Embryonic facial prominence (tissue), 1 donor: ENCODE measurements around the gene SYCE3.

ENCODE experiments used
- DNase-seq: peaks from one replicate; pipeline ENCODE4 v3.0.0-alpha.2; 2016; ENCODE audit errors: extremely low spot score

The SYCE3 gene

DNA sequence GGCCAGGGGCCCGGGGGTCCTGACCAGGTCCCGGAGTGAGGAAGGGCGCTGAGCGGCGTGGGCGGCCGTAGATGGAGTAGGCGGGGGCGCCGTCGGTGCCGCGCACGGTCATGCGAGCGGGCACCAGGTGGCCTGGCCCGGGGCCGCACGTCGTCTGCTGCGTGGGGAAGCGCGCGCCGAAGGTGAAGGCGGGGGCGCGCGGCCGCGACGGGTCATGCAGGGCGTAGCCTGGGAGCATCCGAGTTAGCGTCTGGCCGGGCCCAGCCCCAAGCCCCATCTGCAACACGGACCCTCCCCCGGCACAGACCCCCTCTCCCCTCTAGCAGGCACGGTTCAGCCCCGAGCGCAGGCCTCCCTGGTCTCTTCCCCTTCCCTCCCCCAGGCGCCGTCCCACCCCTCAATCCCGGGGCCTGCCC is 31.2 kb downstream of the SYCE3 start:
- DNase-seq, result no peak

DNA sequence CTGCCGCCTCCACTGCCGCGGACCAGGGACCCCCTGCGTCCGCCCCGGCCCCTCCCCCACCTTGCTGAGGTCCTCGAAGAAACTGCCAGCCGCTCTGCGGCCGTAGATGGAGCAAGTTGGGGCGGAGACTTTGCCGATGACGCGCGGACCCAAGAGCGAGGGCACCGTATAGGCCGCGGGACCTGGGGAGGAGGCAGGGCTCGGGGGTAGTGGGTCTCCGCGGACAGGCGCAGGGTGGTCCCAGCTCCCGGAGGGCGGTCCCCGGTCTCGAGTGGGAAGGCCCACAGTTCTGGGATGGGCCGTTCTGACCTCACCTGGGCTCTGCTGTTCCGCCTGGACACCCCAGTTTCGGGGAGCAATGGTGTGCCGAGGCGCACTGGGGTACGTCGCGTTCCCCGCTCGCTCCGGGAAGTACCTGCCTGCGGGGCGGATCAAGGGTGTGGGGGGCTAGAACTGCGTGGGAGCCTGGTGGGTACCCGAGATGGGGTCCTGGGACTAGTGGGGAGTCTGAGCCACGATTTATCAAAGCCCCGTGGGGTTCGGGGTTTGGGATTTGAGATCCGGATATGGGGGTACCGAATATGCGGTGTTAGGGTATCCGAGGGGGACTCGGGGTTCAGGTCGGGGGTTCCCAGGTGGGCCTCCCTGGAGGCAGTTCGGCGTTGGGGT is 31.7 kb downstream of the SYCE3 start:
- DNase-seq, result no peak

DNA sequence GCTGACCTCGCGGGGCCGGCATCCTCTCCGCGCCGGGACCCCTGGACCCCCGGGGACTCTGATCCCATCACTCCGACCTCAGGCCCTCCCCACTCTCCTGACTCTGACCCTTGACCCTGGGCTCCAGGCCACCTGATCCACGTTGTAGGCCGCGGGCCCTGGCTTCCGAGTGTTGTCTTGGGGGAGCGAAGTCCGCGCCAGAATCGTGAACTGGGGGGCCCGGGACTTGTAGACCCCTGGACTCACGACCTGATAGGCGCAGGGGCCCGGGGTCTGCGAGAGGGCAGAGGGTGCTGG is 32.2 kb downstream of the SYCE3 start:
- DNase-seq, result no peak

DNA sequence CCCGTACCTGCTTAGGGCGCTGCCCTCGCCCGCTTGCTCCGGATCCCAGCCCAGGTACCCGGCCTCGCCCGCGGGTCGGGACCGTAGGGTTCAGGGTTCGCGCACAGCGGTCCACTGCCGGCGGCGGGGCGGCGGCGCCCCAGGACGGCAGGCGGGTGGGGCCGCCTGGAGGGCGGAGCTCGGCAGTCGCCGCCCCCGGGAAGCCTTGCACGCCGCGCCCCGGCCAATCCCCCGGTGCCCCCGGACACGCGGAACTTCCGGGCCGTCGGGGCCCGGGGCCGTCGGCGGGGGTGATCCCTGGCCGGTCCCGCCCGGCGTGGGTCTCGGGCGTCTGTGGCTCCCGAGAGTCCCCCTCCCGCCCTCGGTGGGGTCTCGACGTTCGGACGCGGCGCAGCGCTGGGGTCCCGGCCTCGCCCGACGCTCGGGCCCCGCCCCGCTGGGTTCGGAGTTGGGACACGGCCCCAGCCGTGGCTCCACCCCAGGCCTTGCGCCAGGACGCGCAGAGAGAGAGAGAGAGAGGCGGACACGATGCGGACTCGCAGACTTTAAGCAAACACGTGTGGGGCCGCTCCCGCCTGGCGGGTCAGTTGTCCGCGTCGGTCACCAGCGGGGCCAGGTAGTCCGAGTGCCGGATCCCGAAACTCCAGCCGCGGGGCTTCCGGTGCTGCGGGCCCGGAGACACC is 32.7 kb downstream of the SYCE3 start, which contains the start of gene TYMP:
Gene TYMP (minus strand): TSS at position 116 of the 683 bp plus-strand sequence. CDS start 303 bp downstream, outside the sequence.
- no peak for DNase-seq

DNA sequence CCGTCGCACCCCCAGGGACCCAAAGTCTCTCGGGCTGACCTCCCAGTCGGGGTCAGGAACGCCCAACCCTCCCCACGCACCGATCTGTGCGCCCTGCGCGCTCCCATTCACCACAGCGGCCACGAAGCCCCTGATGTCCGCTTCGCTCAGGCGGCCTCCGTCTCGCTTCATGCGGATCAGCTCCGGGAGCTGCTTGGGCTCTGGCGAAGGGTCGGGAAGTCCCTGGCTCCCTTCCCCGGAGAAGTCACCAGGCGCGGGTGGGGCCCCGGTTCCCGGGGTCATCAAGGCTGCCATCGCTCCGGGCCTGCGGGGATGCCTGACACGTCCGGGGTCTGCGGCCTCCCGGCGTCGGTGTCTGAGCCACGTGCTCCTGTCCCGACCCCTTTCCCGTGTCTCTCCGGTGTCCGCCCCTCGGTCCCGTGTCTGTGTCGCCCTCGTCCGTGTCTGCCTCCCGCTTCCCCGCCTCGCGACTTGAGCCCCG is 33.3 kb downstream of the SYCE3 start:
- DNase-seq, result no peak

DNA sequence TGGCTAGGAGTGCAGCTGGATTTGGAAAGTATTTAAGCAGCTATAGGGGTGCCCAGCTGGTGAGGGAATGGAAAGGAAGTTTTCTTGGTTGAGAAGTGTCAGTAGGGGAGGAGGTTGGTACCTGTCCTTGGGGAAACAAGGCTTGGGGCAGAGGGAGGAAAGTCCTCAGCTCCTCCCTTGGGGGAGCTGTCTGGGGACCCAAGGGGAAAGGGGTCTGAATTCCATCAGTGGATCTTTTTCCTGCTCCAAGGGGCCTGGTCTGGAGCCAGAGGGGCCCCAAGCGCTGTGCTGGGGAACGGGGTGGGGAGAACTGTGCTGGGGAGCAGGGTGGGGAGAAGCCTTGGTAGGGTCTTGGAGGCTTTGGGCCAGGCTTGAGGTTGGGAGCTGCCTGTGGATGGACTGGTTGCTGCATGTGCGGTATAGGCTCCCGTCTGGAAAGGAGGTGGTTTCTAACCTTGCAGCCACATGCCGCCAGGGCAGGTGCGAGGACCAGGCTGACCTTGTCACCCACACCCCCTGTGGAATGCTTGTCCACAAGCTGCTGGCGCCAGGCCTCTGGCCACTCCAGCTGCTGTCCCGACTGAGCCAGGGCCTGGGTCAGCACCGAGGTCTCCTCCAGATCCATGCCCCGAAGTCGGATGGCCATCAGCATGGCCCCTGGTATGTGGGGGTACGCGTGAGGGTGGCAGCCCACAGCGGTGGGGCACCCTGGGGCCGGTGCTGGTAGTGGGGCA is 33.9 kb downstream of the SYCE3 start:
- no peak for DNase-seq

DNA sequence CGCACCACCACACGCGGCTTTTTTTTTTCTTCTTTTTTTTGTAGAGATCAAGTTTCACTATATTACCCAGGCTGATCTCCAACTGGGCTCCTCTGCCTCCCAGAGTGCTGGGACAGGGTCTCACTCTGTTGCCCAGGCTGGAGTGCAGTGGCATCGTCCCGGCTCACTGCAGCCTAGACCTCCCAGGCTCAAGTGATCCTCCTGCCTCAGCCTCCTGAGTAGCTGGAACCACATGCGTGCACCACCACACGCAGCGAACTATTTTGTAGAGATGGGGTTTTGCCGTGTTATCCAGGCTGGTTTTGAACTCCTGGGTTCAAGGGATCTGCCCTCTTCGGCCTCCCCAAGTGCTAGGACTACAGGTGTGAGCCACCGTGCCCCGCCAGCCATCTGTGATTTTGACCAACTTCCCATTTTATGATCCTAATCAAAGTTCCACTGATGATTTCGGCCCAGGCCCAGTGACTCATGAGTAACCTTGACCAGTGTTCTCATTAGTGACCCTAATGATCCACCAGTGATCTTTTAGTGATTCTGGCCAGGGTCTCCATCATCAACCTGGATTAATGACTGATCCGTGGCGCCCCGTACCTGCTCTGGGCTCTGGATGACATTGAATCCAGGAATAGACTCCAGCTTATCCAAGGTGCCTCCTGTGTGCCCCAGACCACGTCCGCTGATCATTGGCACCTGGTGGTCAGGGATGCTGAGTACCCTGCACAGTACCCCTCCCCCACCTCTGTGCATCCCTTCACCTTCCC is 34.6 kb downstream of the SYCE3 start:
- DNase-seq, result no peak

DNA sequence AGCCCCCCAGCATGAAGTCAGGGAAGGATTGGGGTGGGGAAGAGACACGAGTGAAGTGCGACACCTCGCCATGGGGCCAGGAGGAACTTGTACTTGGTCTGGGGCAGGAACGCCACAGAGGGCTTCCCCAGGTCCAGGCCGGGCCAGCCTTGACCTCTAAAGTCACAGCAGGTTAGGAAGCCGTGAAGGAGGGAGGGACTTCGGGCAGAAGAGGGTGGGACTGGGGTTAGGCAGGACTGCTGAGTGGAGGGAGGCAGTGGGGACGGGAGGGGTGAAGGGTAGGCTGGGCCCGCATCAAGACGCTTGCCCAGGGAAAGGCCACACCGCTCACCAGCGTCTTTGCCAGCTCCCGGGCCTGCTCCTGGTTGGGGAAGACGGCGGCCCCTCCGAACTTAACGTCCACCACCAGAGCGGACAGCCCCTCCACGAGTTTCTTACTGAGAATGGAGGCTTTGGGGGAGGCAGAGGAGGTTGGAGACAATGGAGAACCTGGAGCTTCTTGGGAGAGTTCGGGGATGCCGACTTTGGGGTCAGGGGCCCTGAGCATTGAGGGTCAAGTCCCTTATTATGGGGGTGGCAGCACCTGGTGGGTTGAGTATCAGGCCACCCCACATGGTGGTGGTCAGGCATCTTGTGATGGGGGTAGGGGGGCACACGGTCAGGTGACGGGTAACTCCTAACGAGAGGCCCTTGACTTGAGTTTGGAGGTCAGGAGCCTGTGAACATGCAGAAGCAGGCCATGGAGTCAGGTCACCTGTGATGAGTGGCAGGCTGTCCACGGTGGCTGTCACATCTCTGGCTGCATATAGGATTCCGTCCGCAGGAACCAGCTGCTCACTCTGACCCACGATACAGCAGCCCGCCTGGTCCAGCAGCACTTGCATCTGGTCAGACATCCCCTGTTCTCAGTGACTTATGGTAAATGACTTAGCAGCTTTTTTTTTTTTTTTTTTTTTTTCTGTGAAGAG is 35.6 kb downstream of the SYCE3 start:
- no peak for DNase-seq

DNA sequence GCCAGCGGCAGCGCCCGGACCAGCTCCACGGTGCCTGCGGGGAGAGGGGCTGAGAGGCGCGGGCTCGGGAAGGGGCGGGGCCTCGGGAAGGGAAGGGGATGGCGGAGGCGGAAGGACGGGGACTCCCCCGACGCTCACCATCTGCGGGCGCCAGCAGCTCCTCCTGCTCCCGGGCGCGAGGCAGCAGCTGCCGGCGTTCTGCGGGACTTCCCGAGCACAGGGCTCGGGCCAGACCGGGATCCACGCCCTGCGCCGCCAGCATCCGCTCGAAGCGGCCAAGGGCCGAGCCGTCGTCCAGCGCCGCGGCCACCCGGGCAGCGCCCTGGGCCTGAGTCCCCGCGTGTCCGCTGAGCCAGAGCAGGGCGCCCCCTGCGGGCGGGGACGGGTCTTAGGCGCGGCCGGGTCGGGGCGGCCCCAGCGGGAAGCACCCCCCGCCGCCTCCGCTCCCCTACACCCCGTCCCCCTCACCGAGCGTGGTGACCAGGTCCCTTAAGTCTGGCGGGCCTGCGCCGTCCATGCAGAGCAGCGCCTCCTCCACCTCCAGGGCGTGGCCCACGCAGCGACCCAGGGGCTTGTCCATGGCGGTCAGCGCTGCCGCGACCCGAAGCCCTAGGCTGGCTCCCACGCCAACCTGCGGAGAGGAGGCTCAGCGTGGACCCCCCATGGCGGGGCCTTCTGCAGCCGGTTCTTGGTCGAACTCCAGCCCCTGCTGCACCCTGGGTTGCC is 36.4 kb downstream of the SYCE3 start:
- no peak for DNase-seq

DNA sequence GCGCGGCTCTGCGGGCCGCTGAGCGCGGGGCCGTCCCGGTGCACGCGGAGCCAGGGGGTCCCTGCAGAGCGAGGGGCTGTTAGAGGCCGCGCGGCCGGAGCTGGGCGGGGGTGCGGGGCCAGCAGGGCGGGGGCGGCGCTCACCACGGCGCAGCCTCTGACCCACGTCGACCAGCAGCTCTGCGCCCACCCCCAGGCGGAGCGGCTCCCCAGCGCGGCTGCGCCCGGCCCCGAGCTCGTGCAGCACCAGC is 36.9 kb downstream of the SYCE3 start:
- no peak for DNase-seq

DNA sequence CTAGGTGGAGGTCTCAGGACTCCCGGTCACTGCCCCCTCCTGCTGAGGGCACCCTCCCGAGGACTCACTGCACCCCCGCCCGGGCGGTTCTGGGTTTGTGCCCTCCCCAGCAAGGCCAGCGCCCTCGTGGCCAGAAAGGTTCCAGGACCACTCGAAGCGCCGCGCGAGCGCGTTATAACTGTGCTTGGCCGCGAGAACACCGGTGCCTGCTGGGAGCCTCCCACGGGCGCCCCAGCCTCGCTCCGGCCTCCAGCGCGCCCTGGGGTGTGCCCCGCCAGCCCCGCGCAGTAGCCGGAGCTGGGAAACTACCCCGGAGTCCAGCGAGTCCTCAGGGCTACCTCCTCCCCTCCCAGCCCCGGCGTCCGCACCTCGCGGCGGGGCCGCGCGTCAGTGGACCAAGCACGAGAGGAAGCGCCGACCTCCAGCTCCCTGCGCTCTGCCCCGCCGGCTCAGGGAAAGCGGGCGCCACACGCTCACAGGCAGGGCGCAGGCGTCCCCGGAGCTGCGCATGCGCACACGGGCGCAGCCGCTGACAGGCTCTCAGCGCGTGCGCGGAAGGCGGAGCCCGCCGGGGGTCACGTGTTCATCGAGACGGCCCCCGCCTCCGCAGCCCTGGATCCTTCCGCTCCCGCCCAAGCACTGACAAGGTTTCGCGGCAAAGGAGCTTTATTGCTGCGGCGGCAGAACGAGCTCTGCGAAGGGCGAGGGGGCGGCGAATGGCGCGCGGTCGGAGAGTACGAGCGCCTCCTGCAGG is 37.4 kb downstream of the SYCE3 start, which contains the start of gene SCO2:
Gene SCO2 (minus strand): TSS at position 495 of the 754 bp plus-strand sequence. CDS start 1,187 bp downstream, outside the sequence.
- peak; percentile 92 for DNase-seq

DNA sequence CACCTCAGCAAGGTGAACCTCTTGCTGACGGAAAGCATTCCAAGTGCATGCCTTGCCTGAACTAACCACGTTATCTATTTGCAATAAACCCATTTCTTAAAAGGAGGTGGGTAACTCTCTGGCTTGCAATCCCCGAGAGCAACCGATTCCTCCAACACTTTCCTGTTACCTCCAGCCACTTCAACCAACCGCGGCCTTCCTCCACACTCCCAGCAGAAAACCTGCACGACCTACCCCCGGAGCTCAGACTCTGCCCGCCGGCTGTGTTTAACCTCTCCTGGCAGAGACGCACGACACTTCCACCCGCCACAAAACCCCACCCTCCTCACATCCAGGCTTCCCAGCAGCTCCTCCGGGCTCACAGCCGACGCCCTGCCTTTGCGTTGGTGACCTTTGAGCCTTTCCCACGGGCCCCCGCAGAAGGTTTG is 38.0 kb downstream of the SYCE3 start:
- no peak for DNase-seq

DNA sequence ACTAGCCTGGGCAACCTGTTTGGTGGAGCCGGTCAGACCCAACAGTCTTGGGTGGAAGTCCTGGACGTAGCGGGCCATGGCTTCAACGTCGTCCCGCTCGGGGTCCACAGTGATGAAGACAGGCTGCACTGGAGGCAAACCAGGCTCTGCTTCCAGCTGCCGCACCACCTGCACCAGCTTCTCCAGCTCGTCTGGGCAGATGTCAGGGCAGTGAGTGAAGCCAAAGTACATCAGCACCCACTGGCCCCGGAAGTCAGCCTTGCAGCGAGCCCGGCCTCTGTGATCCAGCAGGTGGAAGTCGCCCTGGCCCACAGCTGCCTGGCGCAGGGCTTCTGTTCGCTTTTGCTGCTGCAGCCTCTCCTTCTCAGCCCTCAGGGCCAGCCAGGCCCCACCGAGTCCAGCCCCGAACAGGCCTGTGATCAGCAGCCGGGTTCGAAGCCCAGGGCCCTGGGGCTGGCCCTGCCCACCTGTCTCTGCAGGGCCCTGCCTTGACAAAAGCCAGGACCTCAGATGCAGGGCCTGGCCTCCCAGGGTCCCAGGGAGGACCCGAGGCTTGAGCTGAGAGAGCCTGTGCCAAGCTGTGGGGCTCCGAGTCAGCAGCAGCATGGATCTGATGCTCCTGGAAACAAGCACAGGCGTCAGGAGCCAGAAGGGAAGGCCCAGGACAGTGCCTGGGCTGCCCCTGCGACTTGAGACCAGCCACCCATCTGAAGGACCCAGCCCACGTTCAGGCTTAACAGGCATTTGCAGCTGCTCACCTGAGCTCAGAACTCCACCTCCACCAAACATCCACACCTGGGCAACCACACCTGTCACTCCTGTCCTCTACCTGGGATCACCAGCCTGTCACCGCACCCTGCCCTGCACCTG is 38.7 kb downstream of the SYCE3 start:
- no peak for DNase-seq

DNA sequence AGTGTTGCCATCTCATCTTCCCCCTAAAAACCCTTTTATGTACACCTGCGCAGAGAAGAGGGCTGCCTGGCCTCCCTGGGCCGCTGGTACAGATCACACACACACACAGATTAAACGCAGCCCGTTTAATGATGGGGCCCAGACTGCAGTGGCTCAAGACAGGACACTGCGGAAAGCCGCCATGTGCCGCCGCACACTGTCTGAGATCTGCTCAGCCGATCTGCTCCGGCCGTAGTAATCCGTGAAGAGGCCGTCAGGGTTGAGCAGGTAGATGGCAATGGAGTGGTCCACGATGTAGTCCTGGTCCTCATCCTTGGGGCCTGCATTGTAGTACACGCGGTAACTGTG is 39.3 kb downstream of the SYCE3 start:
- no peak for DNase-seq

DNA sequence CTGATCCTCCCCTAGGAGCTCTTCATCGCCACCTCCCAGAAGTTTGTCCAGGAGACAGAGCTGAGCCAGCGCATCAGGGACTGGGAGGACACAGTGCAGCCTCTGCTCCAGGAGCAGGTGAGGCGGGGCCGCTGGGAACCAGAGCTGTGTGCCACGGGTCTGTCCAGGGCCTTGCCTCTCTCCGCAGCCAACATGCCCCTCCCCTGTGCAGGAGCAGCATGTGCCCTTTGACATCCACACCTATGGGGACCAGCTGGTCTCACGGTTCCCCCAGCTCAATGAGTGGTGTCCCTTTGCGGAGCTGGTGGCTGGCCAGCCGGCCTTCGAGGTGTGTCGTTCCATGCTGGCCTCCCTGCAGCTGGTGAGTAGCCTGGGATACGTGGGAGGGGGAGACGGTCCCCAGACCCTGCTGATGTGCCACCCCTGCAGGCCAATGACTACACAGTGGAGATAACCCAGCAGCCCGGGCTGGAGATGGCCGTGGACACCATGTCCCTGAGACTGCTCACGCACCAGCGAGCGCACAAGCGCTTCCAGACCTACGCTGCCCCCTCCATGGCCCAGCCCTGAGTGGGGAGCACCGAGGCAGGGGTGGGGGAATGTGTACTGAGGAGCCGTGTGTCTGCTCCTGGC is 39.8 kb downstream of the SYCE3 start:
- no peak for DNase-seq

DNA sequence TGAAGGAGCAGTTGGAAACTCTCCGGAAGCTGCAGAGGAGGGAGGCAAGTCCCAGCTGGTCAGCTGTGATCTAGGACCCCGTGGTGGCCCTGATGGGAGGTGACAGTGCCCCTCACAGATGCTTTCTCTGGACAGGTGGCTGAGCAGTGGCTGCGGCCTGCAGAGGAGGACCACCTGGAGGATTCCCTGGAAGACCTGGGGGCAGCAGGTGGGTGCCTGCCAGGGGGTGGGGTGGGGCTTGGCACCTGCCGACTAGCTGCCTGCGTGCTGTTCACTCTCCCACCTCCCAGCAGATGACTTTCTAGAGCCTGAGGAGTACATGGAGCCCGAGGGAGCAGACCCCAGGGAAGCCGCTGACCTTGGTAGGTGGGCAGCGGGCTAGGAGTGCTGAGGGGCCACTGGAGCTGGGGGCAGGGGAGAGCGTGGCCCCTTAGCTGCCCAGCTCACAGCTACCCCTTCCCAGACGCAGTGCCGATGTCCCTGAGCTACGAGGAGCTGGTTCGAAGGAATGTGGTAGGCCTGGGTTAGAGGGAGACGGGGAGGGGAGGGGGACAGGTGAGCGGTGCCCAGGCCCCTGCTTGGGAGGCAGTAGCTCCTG is 40.4 kb downstream of the SYCE3 start:
- DNase-seq, result no peak

DNA sequence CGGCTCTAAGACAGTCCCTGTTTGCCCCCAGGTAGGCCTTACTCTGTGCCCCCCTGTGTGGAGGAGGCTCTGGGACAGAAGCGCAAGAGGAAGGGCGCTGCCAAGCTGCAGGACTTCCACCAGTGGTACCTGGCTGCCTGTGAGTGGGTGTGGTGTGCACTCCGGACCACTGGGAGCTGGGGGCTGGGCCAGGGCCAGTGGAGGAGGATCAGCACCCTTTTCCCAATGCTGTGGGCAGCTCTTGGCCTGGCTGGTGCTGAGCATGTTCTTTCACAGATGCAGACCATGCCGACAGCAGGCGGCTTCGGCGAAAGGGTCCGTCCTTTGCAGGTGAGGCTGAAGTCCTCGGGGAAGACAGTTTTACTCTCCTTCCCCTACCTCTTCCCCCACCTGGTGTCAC is 41.0 kb downstream of the SYCE3 start:
- DNase-seq, result no peak
